HL-60/S4 treated with retinoic acid at 250 ng/mL for 4 days and 3 days (cell line): ENCODE data around the gene TRPV5.

Source experiments
- in situ Hi-C: fragments of 300-500 bp; cut with MboI; formaldehyde crosslinking; loops from 2 replicates; pipeline ENCODE4 v1.7.0; 2022; ENCODE audit warnings: low sequenced_read_pairs

Gene TRPV5

GRCh38 chr7:142941541-142941940 lies 8.0 kb upstream of the TRPV5 start:
- in situ Hi-C loops, result no loop called here

GRCh38 chr7:142940966-142941535 lies 7.5 kb upstream of the TRPV5 start:
- in situ Hi-C loops, result no loop called here

GRCh38 chr7:142939226-142939910 lies 5.8 kb upstream of the TRPV5 start, which contains the start of gene LLCFC1:
Gene LLCFC1, plus strand, starts transcription at chr7:142939484. Its CDS starts 138 bp downstream, at chr7:142939622.
- in situ Hi-C loops, result no loop called here

- in situ Hi-C loops, result no loop called here
Measured at GRCh38 chr7:142938611-142939010, 5.1 kb upstream of the TRPV5 start.

- in situ Hi-C loops, result no loop called here
Measured at GRCh38 chr7:142935941-142936565, 2.5 kb upstream of the TRPV5 start.

- in situ Hi-C loops, result no loop called here
Measured at GRCh38 chr7:142934056-142934455, 510 bp upstream of the TRPV5 start.

- in situ Hi-C loops, result no loop called here
Measured at GRCh38 chr7:142933092-142933475, 462 bp downstream of the TRPV5 start.

- in situ Hi-C loops, result no loop called here
Measured at GRCh38 chr7:142932386-142933091, 1.0 kb downstream of the TRPV5 start.

GRCh38 chr7:142930126-142930730 lies 3.3 kb downstream of the TRPV5 start:
- in situ Hi-C loops, result no loop called here

- in situ Hi-C loops, result no loop called here
Measured at GRCh38 chr7:142927949-142928348, 5.6 kb downstream of the TRPV5 start.

- in situ Hi-C loops, result no loop called here
Measured at GRCh38 chr7:142927085-142927745, 6.3 kb downstream of the TRPV5 start.

- in situ Hi-C loops, result no loop called here
Measured at GRCh38 chr7:142925413-142925812, 8.1 kb downstream of the TRPV5 start.

- in situ Hi-C loops, result no loop called here
Measured at GRCh38 chr7:142923391-142923790, 10.2 kb downstream of the TRPV5 start.

- in situ Hi-C loops, result no loop called here
Measured at GRCh38 chr7:142919656-142920055, 13.9 kb downstream of the TRPV5 start.

- in situ Hi-C loops, result no loop called here
Measured at GRCh38 chr7:142918901-142919300, 14.6 kb downstream of the TRPV5 start.

GRCh38 chr7:142917447-142917846 lies 16.1 kb downstream of the TRPV5 start:
- in situ Hi-C loops, result no loop called here

- in situ Hi-C loops, result no loop called here
Measured at GRCh38 chr7:142916508-142916907, 17.0 kb downstream of the TRPV5 start.

- in situ Hi-C loops, result no loop called here
Measured at GRCh38 chr7:142915315-142915714, 18.2 kb downstream of the TRPV5 start.

GRCh38 chr7:142914121-142914520 lies 19.4 kb downstream of the TRPV5 start:
- in situ Hi-C loops, result no loop called here

GRCh38 chr7:142913566-142913965 lies 20.0 kb downstream of the TRPV5 start:
- in situ Hi-C loops, result no loop called here

GRCh38 chr7:142913051-142913450 lies 20.5 kb downstream of the TRPV5 start:
- in situ Hi-C loops, result no loop called here
